HG03442 (cell line): ENCODE measurements around the gene LDLRAD4.

Experiments
- ATAC-seq: cut with Tn5 transposase; IDR thresholded peaks from one replicate; pipeline ENCODE4 v1.9.1; 2021; ENCODE audit warnings: mild to moderate bottlenecking, moderate library complexity; ENCODE audit not compliant: unreplicated experiment

LDLRAD4 gene

GRCh38 chr18:13399511-13399910 is 181.0 kb downstream of the LDLRAD4 start:
- no peak for ATAC-seq

DNA sequence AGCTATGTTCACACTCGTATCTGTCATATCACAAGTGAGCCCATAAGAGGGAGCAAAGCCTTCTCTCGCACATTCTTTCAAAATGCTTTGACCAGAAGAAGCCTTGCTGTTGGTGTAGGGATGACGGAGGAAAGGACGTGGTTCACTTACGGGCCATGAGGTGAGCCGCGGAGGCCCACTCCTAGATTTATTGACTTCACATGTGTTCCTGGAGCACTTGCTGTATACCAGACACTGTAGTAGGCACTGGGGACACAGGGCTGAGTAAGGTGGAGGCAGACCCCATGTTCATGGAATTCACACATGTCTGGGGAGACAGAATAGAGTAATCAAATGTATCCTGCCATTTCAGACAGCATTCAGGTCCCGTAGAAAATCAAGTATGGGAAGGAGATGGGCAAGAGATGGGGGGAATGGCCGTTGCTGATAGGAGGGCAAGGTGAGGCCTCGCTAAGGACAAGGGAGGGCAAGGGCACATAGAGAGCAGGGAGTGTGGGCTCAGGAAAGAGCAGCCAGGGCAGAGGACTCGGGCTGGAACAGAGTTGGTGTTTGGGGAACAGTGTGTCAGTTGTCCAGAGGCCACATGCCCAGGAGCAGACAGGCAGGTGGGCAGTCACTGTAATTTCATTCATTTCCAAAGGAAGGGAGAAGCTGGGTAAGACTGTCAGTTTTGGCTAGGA is 182.2 kb downstream of the LDLRAD4 start:
- no peak for ATAC-seq

DNA sequence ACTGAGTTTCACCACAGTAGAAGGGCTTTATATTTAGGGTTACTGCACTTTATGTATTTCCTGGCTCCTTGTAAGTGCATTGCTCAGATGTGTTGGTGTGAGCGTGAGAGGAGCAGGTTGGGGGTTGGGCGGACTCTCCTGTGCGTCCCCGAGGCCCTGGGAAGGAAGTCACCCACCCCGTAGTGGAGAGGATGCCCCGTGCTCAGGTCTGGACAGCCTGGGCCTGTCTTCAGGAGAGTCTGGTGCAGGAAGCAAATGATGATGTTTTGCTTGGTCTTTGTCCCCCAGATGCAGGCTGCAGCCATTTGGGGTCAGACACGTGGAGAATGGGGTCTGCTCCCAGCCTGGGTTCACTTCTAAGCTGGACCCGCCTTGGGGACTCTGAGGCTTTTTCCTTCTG is 182.8 kb downstream of the LDLRAD4 start:
- no peak for ATAC-seq

DNA sequence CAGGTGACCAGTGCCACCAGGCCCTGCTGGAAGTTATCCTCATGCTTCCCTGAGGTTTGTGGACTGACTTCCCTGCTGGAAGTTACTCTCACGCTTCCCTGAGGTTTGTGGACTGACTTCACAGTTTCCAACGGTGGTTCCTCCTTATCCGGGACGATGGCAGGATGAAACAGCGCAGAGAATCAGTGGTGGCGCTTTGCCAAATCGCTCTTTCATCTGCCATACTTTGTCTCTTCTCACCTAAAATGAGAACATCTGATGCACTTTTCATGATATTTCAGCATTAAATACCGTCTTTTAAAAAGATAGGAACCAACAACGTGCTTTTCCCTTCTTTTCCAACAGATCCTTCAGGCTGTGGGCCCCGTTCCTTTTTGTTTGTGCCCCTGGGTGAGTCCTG is 183.3 kb downstream of the LDLRAD4 start:
- ATAC-seq = no peak

DNA sequence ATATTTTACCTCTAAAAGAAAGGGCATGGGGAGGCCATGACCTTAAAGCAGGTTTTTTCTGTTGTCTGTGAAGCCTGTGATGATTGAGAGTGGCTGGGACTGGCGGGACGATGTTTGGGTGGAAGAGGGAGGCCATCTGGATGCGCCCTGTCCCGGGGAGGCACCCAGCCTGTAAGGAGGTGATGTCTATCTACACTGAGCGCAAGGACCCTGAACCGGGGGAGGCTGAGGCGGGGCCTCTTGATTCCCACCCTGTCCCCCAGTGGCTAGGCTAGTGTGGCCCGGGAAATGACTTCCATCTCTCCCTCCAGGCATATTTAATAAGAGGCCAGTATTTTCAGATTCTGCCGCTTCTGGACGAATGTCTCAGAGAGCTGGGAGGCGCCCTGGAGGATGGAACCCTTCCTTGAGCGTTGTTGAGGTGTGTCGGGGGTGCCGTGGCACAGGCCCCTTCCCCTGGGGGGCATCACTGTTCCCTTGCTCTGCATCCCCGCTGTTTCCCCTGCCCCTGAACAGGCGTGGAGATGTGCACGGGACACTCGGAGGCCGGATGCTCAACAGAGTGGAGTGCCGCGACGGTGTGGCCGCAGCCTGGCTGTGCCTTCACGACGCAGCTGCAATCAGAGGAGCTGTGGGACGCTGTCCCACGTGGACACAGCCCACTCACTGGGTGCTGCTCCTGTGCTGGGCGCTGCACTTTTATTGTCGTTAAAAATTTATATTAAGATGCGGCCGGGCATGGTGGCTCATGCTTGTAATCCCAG is 185.4 kb downstream of the LDLRAD4 start:
- no peak for ATAC-seq

- ATAC-seq = no peak
These were observed 186.9 kb downstream of the LDLRAD4 start for GRCh38 chr18:13405305-13406038.

GRCh38 chr18:13406049-13406615 is 187.6 kb downstream of the LDLRAD4 start:
- no peak for ATAC-seq

DNA sequence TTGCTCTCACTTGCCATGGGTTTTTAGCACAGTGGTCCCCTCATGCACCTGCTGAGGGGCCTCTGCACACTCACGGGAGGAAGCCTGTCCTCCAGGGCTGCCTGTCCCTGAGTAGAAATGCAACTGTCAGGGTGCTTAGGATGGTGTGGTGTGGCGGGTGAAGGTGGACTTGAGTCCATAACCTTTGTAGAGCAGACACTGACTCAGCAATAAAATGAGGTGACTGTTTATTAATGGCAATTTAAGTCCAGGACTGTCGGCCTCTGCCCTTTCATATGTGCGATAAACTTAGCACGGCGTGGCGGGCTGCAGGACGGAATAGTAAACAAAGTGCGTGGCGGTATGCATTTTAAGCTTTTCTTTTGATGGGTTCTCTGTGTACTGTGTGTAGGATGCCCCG is 188.2 kb downstream of the LDLRAD4 start:
- ATAC-seq = no peak

GRCh38 chr18:13407484-13407883 is 188.9 kb downstream of the LDLRAD4 start:
- ATAC-seq = no peak

- no peak for ATAC-seq
These were observed 190.5 kb downstream of the LDLRAD4 start for GRCh38 chr18:13409026-13409425.

DNA sequence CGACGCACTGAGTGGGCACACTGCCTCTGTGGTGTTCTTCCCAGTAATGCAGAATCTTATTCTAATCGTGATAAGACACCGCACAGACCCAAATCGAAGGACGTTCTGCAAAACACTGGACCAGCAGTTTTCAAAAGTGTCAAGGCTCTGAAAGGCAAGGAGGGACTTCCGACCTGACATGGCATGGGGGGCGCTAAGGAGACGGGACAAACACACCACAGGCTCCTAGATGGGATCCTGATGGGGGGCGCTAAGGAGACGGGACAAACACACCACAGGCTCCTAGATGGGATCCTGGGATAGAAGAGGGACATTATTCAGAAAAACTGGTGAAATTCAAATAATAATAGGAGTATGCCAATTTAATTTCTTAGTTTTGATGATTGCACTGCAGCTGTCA is 191.4 kb downstream of the LDLRAD4 start:
- no peak for ATAC-seq

DNA sequence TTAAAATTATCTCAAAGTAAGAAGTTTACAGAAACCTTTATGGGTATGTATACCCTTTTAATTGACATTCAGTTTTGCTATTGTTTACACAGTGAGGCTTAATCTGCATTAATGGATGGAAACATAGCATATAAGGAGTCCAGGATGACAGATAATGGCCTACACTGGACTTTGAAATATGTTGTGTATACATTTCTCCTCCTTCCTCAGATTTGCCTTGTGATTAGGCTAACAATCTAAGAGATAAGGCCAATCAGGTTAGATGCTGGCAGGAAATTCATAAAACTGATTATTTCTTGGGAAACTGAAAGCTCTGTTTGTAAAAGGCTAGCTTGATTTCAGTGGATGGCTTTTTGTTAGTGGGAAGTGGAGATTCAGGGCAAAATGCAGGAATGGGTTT is 191.9 kb downstream of the LDLRAD4 start:
- ATAC-seq = no peak

- ATAC-seq = no peak
These were observed 193.5 kb downstream of the LDLRAD4 start for GRCh38 chr18:13412017-13412416.

DNA sequence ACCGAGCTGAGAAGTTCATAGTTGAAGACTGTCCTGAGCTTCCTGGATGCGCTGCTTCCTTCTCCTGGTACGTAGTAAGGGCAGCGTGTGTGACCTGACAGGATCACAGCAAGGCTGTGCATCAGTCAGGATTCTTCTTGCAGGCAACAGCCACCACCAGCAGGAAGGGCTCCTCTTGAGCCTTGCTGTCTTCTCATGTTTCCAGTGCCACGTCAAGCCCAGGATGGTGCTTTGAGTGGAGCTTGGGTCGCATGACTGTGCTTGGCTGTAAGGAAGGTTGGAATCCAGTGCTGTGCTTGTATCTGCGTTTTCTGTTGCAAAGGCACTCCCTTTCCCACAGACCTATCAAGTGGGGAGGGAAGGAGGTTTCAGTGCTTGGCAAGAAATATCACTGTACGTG is 194.3 kb downstream of the LDLRAD4 start:
- ATAC-seq = no peak

DNA sequence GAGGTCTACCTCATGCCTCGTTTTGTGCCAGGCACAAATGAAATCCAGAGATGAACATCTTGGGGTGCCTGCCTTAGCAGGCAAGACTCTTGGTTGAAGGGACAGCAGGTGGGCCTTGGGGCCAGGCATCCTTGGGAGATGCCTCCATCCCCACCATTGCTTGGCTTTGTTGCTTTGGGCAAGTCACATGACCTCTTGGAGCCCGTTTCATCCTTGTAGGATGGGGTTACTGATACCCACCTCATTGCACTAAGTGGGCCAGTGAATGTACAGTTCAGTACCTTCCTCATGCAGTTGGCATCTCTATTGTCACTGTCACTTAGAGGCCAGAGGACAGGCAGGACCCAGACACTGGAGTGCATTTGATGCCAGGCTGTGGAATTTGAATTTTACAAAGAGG is 195.5 kb downstream of the LDLRAD4 start:
- ATAC-seq = no peak

- ATAC-seq = no peak
These were observed 196.0 kb downstream of the LDLRAD4 start for GRCh38 chr18:13414521-13414920.

DNA sequence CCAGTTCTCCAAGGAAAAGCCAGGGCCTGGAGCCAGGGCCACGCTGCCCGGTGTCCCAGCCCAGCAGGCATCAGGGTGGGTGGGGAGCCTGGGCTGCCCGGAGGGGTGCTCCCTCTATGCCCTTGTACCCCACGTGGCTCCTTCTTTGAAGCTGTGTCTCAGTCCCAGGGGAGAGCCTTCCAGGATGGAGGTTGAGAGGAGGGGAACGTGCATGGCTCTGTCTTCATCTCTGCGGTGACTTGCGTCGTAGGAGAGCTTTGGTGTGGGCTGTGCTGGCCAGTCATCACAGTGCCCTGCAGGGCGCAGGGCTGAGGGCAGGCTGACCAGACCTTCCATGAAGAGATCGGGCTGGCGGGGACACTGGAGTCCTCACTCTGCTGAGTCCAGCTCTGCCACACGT is 197.2 kb downstream of the LDLRAD4 start:
- ATAC-seq = no peak

GRCh38 chr18:13416208-13416607 is 197.6 kb downstream of the LDLRAD4 start:
- ATAC-seq = no peak

DNA sequence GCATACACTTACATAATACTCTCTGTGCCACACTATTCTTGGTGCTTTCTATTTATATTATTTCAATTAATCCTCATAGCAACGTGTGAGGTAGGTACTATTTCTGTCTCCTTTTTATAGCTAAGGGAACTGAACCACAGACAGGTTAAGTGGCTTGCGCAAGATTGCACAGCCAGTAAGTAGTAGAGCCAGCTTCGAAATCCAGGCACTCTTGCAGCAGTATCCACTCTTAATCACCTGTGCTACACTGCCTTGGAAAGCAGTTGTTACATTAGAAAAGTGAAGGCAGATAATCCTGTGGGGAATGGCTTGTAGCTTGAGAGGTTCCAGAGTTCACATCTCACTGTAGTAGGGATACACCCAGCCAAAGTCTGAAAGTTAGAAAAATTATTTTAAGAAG is 198.3 kb downstream of the LDLRAD4 start:
- no peak for ATAC-seq

DNA sequence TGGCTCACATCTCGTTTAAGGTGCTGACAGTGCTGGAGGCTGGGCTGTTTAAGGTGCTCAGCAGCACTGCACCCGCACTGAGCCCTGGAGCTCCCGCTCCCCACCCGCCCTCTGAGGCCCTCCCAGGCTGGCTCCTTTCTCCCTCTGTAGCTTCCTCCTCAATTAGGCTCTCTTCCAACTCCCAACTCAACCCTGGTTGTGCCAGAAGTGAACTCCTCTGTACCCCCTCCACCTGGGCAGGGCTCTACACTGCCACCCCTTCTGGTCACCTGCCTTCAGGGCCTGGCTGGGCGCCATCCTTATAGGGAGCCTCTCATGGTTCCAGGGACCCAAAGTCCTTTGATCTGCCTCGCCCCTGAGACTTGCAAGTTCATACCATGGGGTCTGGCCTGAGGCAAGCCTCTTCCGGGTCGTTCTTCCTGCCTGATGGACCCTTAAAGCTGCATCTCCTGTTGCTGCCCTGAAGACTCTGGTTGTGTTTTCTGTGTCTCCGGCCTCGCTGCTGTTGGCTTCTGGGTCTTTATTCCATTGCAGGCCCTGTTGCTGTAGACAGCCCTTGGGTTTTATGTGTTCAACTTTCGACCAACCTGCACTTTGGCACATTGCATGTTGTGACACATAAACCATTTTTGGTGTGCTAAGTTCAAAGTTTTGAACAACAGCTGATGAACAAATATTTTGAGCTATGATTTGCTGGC is 199.6 kb downstream of the LDLRAD4 start:
- ATAC-seq = no peak
